ENCODE data around the gene GNAQ.

GRCh38 chr9:77961541-77961940 is 70.1 kb downstream of the GNAQ start:
- TF ChIP-seq HMGXB4 (CRISPR knock-in tag; IDR thresholded peaks at IDR 0.05; ENCODE audit: borderline replicate concordance) (no peak), FOXS1 (CRISPR knock-in tag; IDR thresholded peaks at IDR 0.05) (no peak), CHD4 (IDR thresholded peaks at IDR 0.05; ENCODE audit: borderline replicate concordance) (no peak), CTCF (IDR thresholded peaks at IDR 0.05) (no peak), MAFK (IDR thresholded peaks at IDR 0.05; ENCODE audit: partially characterized antibody) (no peak), ELK1 (IDR thresholded peaks at IDR 0.05; ENCODE audit: low read depth, low read length) (no peak), POLR2A (IDR thresholded peaks at IDR 0.05; ENCODE audit: low read length) (no peak), JUNB (IDR thresholded peaks at IDR 0.05) (no peak), JUN (IDR thresholded peaks at IDR 0.05) (no peak), EP300 (IDR thresholded peaks at IDR 0.05) (no peak), HES2 (IDR thresholded peaks at IDR 0.05) (no peak), NFE2L2 (conservative IDR thresholded peaks at IDR 0.05; ENCODE audit: low read length) (no peak), PHF8 (IDR thresholded peaks at IDR 0.05; ENCODE audit: borderline replicate concordance, low read depth) (no peak)
